WTC11 (cell line): ENCODE data around the gene WNT7A. TPM values are rescaled to one million over a fixed set of nuclear protein-coding genes. Genes with fewer than 3 reads are reported as not detected.

Experiments
- ATAC-seq: fragments of 200-7000 bp; cut with Tn5 transposase; 2 replicates; pipeline ENCODE4 v1.10.0; 2021; ENCODE audit warnings: mild to moderate bottlenecking, moderate library complexity
- CTCF ChIA-PET: fragments of 300-600 bp; sonication (Branson Sonifier 250); formaldehyde crosslinking; loops from one replicate; lab custom pipeline; 2021; ENCODE audit warnings: antibody characterized with exemption; lab: Charles Lee
- POLR2A ChIA-PET: fragments of 350-600 bp; sonication (Branson Sonifier 250); formaldehyde crosslinking; loops from one replicate; lab custom pipeline; 2021; ENCODE audit warnings: antibody characterized with exemption; lab: Charles Lee
- DNase-seq: peaks from one replicate; pipeline ENCODE4 v3.0.0; 2021; ENCODE audit warnings: low spot score
- H3K27ac Mint-ChIP-seq: 2 replicates; pipeline ENCODE4 v1.8.0; 2021; ENCODE audit warnings: mixed read lengths
- H3K27me3 Mint-ChIP-seq: 2 replicates; pipeline ENCODE4 v1.8.0; 2021; ENCODE audit warnings: low read depth, mild to moderate bottlenecking, moderate library complexity, mixed read lengths
- H3K36me3 Mint-ChIP-seq: 2 replicates; pipeline ENCODE4 v1.8.0; 2021; ENCODE audit warnings: mixed read lengths
- H3K4me1 Mint-ChIP-seq: 2 replicates; pipeline ENCODE4 v1.8.0; 2022; ENCODE audit warnings: mixed read lengths
- H3K4me3 Mint-ChIP-seq: 2 replicates; pipeline ENCODE4 v1.8.0; 2021; ENCODE audit warnings: mild to moderate bottlenecking, moderate library complexity, mixed read lengths
- H3K9me3 Mint-ChIP-seq: 2 replicates; pipeline ENCODE4 v1.8.0; 2021; ENCODE audit warnings: mixed read lengths
- ARID4B ChIP-seq: sonication (generic); formaldehyde crosslinking; IDR thresholded peaks from 2 replicates; pipeline ENCODE4 v1.8.0; 2023; ENCODE audit warnings: missing genetic modification reagents, mild to moderate bottlenecking, borderline replicate concordance
- E2F4 ChIP-seq: sonication (generic); formaldehyde crosslinking; IDR thresholded peaks from 2 replicates; pipeline ENCODE4 v1.8.1; 2022; ENCODE audit warnings: low read depth, mild to moderate bottlenecking, moderate library complexity, missing genetic modification reagents, borderline replicate concordance
- ESRRA ChIP-seq: sonication (generic); formaldehyde crosslinking; IDR thresholded peaks from 2 replicates; pipeline ENCODE4 v1.8.1; 2022; ENCODE audit warnings: mild to moderate bottlenecking, missing genetic modification reagents, borderline replicate concordance
- ETV6 ChIP-seq: sonication (generic); formaldehyde crosslinking; IDR thresholded peaks from 2 replicates; pipeline ENCODE4 v1.8.1; 2022; ENCODE audit warnings: mild to moderate bottlenecking, missing genetic modification reagents
- FOXJ3 ChIP-seq: sonication (generic); formaldehyde crosslinking; IDR thresholded peaks from 2 replicates; pipeline ENCODE4 v1.9.0; 2021; ENCODE audit warnings: missing genetic modification reagents, mild to moderate bottlenecking, borderline replicate concordance
- FOXP1 ChIP-seq: sonication (generic); formaldehyde crosslinking; IDR thresholded peaks from 2 replicates; pipeline ENCODE4 v1.8.0; 2022; ENCODE audit warnings: missing genetic modification reagents, mild to moderate bottlenecking, moderate library complexity, borderline replicate concordance
- HMGA2 ChIP-seq: fragments of 250-450 bp; sonication (Bioruptor Pico); IDR thresholded peaks from 2 replicates; pipeline ENCODE4 v1.4.0; 2021; ENCODE audit warnings: mild to moderate bottlenecking, moderate library complexity
- IRF2 ChIP-seq: sonication (generic); formaldehyde crosslinking; IDR thresholded peaks from 2 replicates; pipeline ENCODE4 v1.8.0; 2022; ENCODE audit warnings: low read depth, missing genetic modification reagents, borderline replicate concordance
- JAZF1 ChIP-seq: fragments of 250-450 bp; sonication (Bioruptor Pico); IDR thresholded peaks from 2 replicates; pipeline ENCODE4 v1.9.0; 2021; ENCODE audit warnings: moderate library complexity, mild to moderate bottlenecking, inconsistent platforms
- JUN ChIP-seq: sonication (generic); formaldehyde crosslinking; IDR thresholded peaks from 2 replicates; pipeline ENCODE4 v1.8.0; 2023; ENCODE audit warnings: mild to moderate bottlenecking, missing genetic modification reagents
- NFATC4 ChIP-seq: fragments of 250-450 bp; sonication (Bioruptor Pico); IDR thresholded peaks from 2 replicates; pipeline ENCODE4 v1.9.0; 2021; ENCODE audit warnings: mild to moderate bottlenecking
- NFYB ChIP-seq: sonication (generic); formaldehyde crosslinking; conservative IDR thresholded peaks from 2 replicates; pipeline ENCODE4 v1.8.0; 2022; ENCODE audit warnings: low read depth, missing genetic modification reagents
- NR3C1 ChIP-seq: sonication (generic); formaldehyde crosslinking; conservative IDR thresholded peaks from 2 replicates; pipeline ENCODE4 v1.8.1; 2023; ENCODE audit warnings: low read depth, mild to moderate bottlenecking, missing genetic modification reagents
- PRRX2 ChIP-seq: fragments of 250-450 bp; sonication (Bioruptor Pico); IDR thresholded peaks from 2 replicates; pipeline ENCODE4 v1.8.0; 2021; ENCODE audit warnings: mild to moderate bottlenecking
- RORB ChIP-seq: fragments of 250-450 bp; sonication (Bioruptor Pico); IDR thresholded peaks from 2 replicates; pipeline ENCODE4 v1.9.0; 2021; ENCODE audit warnings: mild to moderate bottlenecking
- TCF7 ChIP-seq: sonication (generic); formaldehyde crosslinking; IDR thresholded peaks from 2 replicates; pipeline ENCODE4 v1.8.0; 2022; ENCODE audit warnings: mild to moderate bottlenecking, low read depth, missing genetic modification reagents, moderate library complexity
- TEAD1 ChIP-seq: sonication (generic); formaldehyde crosslinking; IDR thresholded peaks from 2 replicates; pipeline ENCODE4 v1.8.0; 2022; ENCODE audit warnings: mild to moderate bottlenecking, missing genetic modification reagents
- ZNF219 ChIP-seq: sonication (generic); formaldehyde crosslinking; IDR thresholded peaks from 2 replicates; pipeline ENCODE4 v1.8.0; 2023; ENCODE audit warnings: missing genetic modification reagents, mild to moderate bottlenecking, borderline replicate concordance
- ZNF423 ChIP-seq: fragments of 250-450 bp; sonication (Bioruptor Pico); IDR thresholded peaks from 2 replicates; pipeline ENCODE4 v2.1.2; 2022; ENCODE audit warnings: mild to moderate bottlenecking, moderate library complexity
- ZNF532 ChIP-seq: fragments of 250-450 bp; sonication (Bioruptor Pico); IDR thresholded peaks from 2 replicates; pipeline ENCODE4 v1.9.0; 2021; ENCODE audit warnings: mild to moderate bottlenecking, borderline replicate concordance
- total RNA-seq: library from RNA; stranded (reverse); gene quantifications from 3 replicates; pipeline ENCODE4 v1.2.3, GENCODE V29; 2021
- TF ChIP-seq, protein P1 (sequence below): sonication (generic); formaldehyde crosslinking; conservative IDR thresholded peaks from 2 replicates; pipeline ENCODE4 v1.8.1; 2023; ENCODE audit warnings: mild to moderate bottlenecking, low read depth, missing genetic modification reagents, moderate library complexity
- TF ChIP-seq, protein P2 (sequence below): fragments of 250-450 bp; sonication (Bioruptor Pico); IDR thresholded peaks from 2 replicates; pipeline ENCODE4 v1.9.0; 2021; ENCODE audit warnings: moderate library complexity, mild to moderate bottlenecking, inconsistent platforms, borderline replicate concordance

Gene WNT7A
- total RNA-seq, 1 experiment from 2014 or later = 0.04 TPM

DNA sequence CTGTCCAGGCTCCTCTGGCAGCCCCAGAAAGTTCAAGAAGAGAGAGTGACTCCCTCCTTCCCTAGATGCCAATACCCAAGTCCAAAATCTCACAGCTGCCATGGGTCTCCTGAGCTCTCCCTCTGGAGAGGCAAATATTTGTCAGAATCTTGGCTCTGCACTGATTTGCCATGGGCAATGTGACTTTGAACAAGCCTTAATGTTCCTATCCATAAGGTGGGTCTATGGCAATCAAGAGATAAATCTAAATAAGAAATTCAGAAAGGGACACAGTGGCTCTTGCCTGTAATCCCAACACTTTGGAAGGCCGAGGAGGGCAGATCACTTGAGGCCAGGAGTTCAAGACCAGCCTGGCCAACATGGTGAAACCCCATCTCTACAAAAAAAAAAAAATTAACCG, 12.4 kb upstream of the WNT7A start:
- POLR2A ChIA-PET = no interaction called here
- Mint-ChIP-seq H3K9me3 (peaks cover 4% of the 10 kb centered on the region; the same call in 1 of the 2 replicates), H3K4me1 (peaks cover 13% of the 10 kb centered on the region), H3K4me3 (no peak overlapping the region), H3K27ac (no peak overlapping the region), H3K27me3 (peaks cover 51% of the 10 kb centered on the region), H3K36me3 (no peaks in the 10 kb centered on the region)
- no peak for ATAC-seq
- TF ChIP-seq ZNF423 (CRISPR knock-in tag) (no peak), NFATC4 (CRISPR knock-in tag) (no peak), IRF2 (CRISPR knock-in tag) (no peak), JAZF1 (CRISPR knock-in tag) (no peak), FOXP1 (CRISPR knock-in tag) (no peak), ZNF219 (no peak), ARID4B (CRISPR knock-in tag) (no peak), HMGA2 (CRISPR knock-in tag) (no peak), FOXJ3 (no peak), ETV6 (CRISPR knock-in tag) (no peak), TCF7 (CRISPR knock-in tag) (no peak)
- TF ChIP-seq, protein P1, sequence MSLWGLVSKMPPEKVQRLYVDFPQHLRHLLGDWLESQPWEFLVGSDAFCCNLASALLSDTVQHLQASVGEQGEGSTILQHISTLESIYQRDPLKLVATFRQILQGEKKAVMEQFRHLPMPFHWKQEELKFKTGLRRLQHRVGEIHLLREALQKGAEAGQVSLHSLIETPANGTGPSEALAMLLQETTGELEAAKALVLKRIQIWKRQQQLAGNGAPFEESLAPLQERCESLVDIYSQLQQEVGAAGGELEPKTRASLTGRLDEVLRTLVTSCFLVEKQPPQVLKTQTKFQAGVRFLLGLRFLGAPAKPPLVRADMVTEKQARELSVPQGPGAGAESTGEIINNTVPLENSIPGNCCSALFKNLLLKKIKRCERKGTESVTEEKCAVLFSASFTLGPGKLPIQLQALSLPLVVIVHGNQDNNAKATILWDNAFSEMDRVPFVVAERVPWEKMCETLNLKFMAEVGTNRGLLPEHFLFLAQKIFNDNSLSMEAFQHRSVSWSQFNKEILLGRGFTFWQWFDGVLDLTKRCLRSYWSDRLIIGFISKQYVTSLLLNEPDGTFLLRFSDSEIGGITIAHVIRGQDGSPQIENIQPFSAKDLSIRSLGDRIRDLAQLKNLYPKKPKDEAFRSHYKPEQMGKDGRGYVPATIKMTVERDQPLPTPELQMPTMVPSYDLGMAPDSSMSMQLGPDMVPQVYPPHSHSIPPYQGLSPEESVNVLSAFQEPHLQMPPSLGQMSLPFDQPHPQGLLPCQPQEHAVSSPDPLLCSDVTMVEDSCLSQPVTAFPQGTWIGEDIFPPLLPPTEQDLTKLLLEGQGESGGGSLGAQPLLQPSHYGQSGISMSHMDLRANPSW (CRISPR knock-in tag) = no peak
- DNase-seq = no peak
- CTCF ChIA-PET = interaction anchor here (1.6 to 3.3 kb wide), 2 partner anchors 12 to 235 kb away, joined by 3 to 25 read pairs; partner anchors contain the start of gene WNT7A

GRCh38 chr3:13891492-13892073, 11.7 kb upstream of the WNT7A start:
- no peak for ATAC-seq
- ChIA-PET CTCF (interaction anchor here (1.6 to 3.3 kb wide), 2 partner anchors 12 to 234 kb away, joined by 3 to 25 read pairs; partner anchors contain the start of gene WNT7A), POLR2A (no interaction called here)
- Mint-ChIP-seq H3K36me3 (no peaks in the 10 kb centered on the region), H3K27ac (no peak overlapping the region), H3K4me3 (no peak overlapping the region), H3K27me3 (peaks cover 58% of the 10 kb centered on the region), H3K9me3 (peaks cover 4% of the 10 kb centered on the region; the same call in 1 of the 2 replicates), H3K4me1 (peaks cover 13% of the 10 kb centered on the region)
- DNase-seq = no peak
- TF ChIP-seq NFYB (no peak), PRRX2 (CRISPR knock-in tag) (no peak), ESRRA (no peak), NR3C1 (CRISPR knock-in tag) (no peak), TEAD1 (CRISPR knock-in tag) (no peak), ZNF423 (CRISPR knock-in tag) (no peak), RORB (CRISPR knock-in tag) (no peak), JUN (CRISPR knock-in tag) (no peak), ZNF532 (CRISPR knock-in tag) (no peak), E2F4 (no peak)
- TF ChIP-seq, protein P2, sequence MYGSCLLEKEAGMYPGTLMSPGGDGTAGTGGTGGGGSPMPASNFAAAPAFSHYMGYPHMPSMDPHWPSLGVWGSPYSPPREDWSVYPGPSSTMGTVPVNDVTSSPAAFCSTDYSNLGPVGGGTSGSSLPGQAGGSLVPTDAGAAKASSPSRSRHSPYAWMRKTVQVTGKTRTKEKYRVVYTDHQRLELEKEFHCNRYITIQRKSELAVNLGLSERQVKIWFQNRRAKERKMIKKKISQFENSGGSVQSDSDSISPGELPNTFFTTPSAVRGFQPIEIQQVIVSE (CRISPR knock-in tag) = no peak
